Brain microvascular endothelial cell (primary cell): ENCODE measurements around the gene BICD1.

Experiments
- DNase-seq: peaks from one replicate; pipeline ENCODE4 v3.0.0-alpha.2; 2020
- H3K27ac ChIP-seq: fragments of 250-450 bp; sonication (Bioruptor Pico); 2 replicates; pipeline ENCODE4 v1.5.1; 2020; ENCODE audit warnings: mild to moderate bottlenecking, moderate library complexity
- H3K27me3 ChIP-seq: fragments of 250-450 bp; sonication (Bioruptor Pico); replicated peaks from 2 replicates; pipeline ENCODE4 v1.5.1; 2020; ENCODE audit warnings: mild to moderate bottlenecking
- H3K36me3 ChIP-seq: fragments of 250-450 bp; sonication (Bioruptor Pico); replicated peaks from 2 replicates; pipeline ENCODE4 v1.5.1; 2020; ENCODE audit warnings: mild to moderate bottlenecking
- H3K4me3 ChIP-seq: 2 replicates; pipeline ENCODE4 v1.5.1; 2011; ENCODE audit warnings: low read depth, mild to moderate bottlenecking, control low read depth, low read length, moderate library complexity
- in situ Hi-C: cut with HindIII; loops from 2 replicates; pipeline ENCODE4 v1.10.0; 2017; ENCODE audit warnings: low sequenced_read_pairs, low pct_ligation_motif_present
- TF ChIP-seq, protein P1 (sequence below): IDR thresholded peaks from 2 replicates; pipeline ENCODE4 v1.5.1; 2011; ENCODE audit warnings: low read depth, mild to moderate bottlenecking, moderate library complexity, low read length, control low read depth, inconsistent platforms; ENCODE audit errors: missing control alignments

BICD1 gene

DNA sequence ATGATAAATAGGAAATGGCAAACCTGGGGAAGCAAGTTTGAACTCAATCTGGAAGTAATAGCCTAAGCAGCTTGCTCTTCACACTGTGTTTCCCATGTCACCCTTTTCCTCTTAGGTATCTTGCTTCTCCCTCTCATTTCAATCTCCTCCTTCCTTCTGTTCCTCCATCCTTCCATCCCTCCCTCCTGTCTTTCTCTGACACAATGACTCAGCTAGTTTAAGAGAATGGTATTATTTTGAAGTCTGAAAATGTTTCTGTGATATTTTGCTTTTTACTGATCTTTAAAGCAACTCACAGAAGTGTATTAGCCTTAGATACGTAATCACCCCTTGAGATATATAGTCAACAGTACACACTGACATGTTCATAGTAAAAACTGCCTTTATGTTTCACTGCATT, 236.8 kb downstream of the BICD1 start:
- in situ Hi-C loops: no loop called here
- H3K4me3 ChIP-seq: no peak overlapping the region
- DNase-seq: no peak
- H3K27me3 ChIP-seq: no peaks in the 10 kb centered on the region
- H3K27ac ChIP-seq: no peak overlapping the region
- TF ChIP-seq, protein P1, sequence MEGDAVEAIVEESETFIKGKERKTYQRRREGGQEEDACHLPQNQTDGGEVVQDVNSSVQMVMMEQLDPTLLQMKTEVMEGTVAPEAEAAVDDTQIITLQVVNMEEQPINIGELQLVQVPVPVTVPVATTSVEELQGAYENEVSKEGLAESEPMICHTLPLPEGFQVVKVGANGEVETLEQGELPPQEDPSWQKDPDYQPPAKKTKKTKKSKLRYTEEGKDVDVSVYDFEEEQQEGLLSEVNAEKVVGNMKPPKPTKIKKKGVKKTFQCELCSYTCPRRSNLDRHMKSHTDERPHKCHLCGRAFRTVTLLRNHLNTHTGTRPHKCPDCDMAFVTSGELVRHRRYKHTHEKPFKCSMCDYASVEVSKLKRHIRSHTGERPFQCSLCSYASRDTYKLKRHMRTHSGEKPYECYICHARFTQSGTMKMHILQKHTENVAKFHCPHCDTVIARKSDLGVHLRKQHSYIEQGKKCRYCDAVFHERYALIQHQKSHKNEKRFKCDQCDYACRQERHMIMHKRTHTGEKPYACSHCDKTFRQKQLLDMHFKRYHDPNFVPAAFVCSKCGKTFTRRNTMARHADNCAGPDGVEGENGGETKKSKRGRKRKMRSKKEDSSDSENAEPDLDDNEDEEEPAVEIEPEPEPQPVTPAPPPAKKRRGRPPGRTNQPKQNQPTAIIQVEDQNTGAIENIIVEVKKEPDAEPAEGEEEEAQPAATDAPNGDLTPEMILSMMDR: no peak
- peaks cover 9% of the 10 kb centered on the region for H3K36me3 ChIP-seq

DNA sequence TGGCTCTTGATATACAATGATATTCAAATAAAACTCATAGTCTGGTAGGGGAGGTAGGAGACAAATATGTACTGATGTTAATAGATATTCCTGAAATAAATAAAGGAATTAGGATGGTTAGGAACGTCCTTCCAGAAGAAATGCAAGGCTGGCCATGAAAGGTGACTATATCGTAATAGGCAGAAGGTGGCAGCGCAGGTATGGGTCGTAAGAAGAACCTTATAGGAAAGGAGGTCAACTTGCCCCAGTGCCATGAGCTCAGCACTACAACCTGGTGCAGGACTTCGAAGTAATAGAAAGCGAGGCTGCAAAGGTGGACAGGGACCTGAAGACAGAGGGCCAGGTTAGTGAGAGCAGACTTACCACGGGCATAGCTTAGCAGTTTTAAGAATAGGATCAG, 237.4 kb downstream of the BICD1 start:
- Histone ChIP-seq H3K4me3 (no peak overlapping the region), H3K27ac (no peak overlapping the region), H3K36me3 (peaks cover 5% of the 10 kb centered on the region), H3K27me3 (no peaks in the 10 kb centered on the region)
- TF ChIP-seq, protein P1: no peak
- in situ Hi-C loops: no loop called here
- DNase-seq: no peak

DNA sequence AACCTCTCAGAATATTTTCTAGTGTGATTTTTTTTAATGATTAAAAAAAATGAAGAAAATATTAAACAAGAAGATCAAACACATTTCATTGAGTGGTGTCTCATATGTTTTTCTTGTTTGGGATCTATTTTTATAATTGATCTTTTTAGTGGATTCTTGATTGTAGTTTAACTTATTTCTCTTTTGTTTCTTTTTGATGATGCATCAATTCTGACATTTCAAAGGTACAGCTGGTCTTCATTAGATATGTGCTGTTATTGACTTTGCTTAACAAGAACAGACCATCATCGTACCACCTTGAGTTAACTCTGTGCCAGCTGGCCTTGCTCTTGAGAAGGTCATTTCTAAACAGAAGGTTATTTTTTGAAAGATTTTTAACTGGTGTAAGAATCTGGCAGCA, 246.9 kb downstream of the BICD1 start:
- TF ChIP-seq, protein P1: no peak
- Histone ChIP-seq H3K4me3 (no peak overlapping the region), H3K27ac (no peak overlapping the region), H3K36me3 (no peaks in the 10 kb centered on the region), H3K27me3 (no peaks in the 10 kb centered on the region)
- in situ Hi-C loops: no loop called here
- DNase-seq: no peak

DNA sequence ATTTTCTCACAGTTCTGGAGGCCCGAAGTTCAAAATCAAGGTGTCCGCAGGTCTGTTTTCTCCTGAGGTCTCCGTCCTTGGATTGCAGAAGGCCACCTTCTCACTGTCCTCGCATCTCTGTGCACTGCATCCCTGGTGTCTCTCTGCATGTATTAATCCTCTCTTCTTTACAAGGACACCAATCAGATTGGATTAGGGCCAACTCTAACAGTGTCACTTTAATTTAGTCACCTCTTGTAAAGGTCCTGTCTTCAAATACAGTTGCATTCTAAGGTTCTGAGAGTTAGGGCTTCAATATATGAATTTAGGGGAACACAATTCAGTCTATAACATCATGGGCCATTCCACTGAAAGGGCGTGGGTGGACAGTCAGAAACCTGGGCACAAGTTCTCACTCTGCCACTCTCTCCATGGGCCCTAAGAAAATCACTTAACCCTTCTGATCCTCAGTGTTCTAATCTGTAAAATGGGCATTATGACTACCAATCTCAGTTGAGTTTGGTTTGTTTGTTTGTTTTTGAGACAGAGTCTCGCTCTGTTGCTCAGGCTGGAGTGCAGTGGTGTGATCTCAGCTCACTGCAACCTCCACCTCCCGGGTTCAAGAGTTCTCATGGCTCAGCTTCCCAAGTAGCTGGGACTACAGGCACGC, 251.1 kb downstream of the BICD1 start:
- H3K27me3 ChIP-seq: no peaks in the 10 kb centered on the region
- TF ChIP-seq, protein P1: no peak
- DNase-seq: no peak
- H3K36me3 ChIP-seq: no peaks in the 10 kb centered on the region
- H3K27ac ChIP-seq: no peak overlapping the region
- H3K4me3 ChIP-seq: no peak overlapping the region
- in situ Hi-C loops: no loop called here

DNA sequence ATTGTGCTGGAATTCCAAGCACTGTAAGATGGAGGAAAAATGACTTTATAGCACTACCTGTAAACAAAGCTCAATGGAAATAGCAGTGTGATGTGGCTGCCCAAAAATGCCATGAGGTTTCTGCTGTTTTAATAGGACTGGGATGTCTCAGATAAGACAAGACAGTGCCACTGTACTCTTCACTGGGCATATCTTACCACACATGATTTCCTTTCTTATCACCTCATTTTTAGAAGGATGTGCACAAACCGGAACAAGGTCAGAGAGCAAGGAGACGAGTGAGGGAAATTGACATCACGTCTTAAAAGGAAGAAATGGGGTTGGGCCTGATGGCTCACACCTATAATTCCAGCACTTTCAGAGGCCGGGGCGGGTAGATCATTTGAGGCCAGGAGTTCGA, 254.3 kb downstream of the BICD1 start:
- Histone ChIP-seq H3K27me3 (no peaks in the 10 kb centered on the region), H3K27ac (no peak overlapping the region), H3K4me3 (no peak overlapping the region), H3K36me3 (no peaks in the 10 kb centered on the region)
- in situ Hi-C loops: no loop called here
- no peak for DNase-seq
- TF ChIP-seq, protein P1: no peak

DNA sequence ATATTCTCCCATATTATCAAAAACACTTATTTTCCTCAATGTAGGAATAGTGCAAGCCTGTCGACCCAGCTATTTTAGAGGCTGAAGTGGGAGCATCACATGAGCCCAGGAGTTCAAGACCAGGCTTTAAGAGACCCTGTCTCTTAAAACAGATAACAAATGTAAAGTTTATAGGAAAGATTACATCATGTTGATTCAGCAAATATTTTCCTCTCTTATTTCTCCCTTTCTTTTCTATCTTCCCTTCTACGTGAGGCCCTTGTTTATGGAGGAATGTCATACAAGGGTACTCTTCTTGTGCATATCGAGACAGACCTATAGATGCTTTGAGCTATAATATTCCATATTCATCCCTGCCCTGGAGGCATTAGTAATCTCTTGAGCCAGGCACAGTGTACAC, 256.2 kb downstream of the BICD1 start:
- no peaks in the 10 kb centered on the region for H3K36me3 ChIP-seq
- no peaks in the 10 kb centered on the region for H3K27me3 ChIP-seq
- no peak overlapping the region for H3K4me3 ChIP-seq
- TF ChIP-seq, protein P1: no peak
- no peak overlapping the region for H3K27ac ChIP-seq
- no peak for DNase-seq
- in situ Hi-C loops: no loop called here
